ENCODE data around the gene ZBED5. TPM values are rescaled to one million over a fixed set of nuclear protein-coding genes. Genes with fewer than 3 reads are reported as not detected.

ZBED5 gene
- total RNA-seq, 1 donor from 2014 or later: 25.9 TPM

Other genes starting within 250 kb of the ZBED5 start
- gene IRAG1, start 164.3 kb downstream of the ZBED5 start, total RNA-seq: 24.8 TPM
- gene CTR9, start 106.8 kb downstream of the ZBED5 start, total RNA-seq: 32.5 TPM
- 854 TPM for gene EIF4G2, start 49.1 kb downstream of the ZBED5 start, total RNA-seq